Measurements from ENCODE around the gene LIFR.

LIFR gene

DNA sequence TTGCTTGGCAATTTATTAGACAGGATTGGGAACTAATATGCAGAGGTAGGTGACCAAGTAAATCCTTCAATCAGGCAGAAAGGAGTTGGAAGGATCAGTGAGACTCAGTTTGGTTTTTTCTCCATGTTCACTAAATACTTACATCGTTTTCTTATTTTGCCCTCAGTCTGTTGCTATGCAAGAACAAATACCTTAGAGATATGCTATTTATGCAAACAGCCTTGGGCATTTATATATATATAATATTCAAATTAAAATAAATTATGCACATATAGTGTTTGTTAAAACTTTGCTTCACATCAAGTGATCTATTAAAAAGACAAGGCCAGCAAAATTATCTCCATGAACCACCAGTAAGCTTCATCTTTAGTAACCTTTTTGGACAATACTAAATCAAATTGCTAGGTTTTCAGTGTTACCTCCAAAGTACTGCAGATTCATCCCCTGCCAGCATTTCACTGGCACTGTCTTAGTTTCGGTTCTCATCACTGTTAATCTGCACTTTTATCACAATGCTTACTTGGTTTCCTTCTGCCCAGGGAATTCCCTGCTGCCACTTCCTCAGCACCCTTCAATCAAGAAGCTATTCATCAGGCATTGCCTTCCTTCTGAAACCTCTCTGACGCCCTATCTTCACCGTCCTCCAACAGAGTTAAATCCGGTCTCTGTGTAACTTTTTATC lies 26.0 kb upstream of the LIFR start:
- no peak overlapping the region for H3K4me3 ChIP-seq (ENCODE audit: control insufficient read depth, low read depth, low read length)
- DNase-seq (ENCODE audit: low read depth), result no peak
- TF ChIP-seq, protein P1, sequence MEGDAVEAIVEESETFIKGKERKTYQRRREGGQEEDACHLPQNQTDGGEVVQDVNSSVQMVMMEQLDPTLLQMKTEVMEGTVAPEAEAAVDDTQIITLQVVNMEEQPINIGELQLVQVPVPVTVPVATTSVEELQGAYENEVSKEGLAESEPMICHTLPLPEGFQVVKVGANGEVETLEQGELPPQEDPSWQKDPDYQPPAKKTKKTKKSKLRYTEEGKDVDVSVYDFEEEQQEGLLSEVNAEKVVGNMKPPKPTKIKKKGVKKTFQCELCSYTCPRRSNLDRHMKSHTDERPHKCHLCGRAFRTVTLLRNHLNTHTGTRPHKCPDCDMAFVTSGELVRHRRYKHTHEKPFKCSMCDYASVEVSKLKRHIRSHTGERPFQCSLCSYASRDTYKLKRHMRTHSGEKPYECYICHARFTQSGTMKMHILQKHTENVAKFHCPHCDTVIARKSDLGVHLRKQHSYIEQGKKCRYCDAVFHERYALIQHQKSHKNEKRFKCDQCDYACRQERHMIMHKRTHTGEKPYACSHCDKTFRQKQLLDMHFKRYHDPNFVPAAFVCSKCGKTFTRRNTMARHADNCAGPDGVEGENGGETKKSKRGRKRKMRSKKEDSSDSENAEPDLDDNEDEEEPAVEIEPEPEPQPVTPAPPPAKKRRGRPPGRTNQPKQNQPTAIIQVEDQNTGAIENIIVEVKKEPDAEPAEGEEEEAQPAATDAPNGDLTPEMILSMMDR (conservative IDR thresholded peaks at IDR 0.05; ENCODE audit: control insufficient read depth, insufficient read depth, low read depth, low read length), result no peak

DNA sequence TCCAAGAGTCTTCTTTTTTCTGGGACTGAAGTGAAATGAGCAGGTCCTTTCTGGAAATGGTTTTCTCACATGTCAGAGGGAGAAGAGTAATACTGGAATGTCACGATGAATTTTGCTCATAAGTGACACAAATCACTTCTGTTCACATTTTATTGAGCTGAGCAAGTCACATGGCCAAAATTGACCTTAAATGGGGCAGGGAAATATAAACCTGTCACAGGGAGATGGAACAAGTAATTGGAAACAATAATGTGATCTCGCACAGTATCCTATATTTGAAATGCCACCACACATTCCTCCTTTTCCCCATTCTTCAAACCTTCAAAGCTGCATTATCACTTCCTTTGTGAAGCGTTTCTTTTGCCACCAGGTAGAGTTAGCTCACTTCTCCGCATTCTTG lies 25.2 kb upstream of the LIFR start:
- DNase-seq (ENCODE audit: low read depth), result no peak
- TF ChIP-seq, protein P1 (conservative IDR thresholded peaks at IDR 0.05; ENCODE audit: control insufficient read depth, insufficient read depth, low read depth, low read length), result no peak
- H3K4me3 ChIP-seq (ENCODE audit: control insufficient read depth, low read depth, low read length), result no peak overlapping the region

DNA sequence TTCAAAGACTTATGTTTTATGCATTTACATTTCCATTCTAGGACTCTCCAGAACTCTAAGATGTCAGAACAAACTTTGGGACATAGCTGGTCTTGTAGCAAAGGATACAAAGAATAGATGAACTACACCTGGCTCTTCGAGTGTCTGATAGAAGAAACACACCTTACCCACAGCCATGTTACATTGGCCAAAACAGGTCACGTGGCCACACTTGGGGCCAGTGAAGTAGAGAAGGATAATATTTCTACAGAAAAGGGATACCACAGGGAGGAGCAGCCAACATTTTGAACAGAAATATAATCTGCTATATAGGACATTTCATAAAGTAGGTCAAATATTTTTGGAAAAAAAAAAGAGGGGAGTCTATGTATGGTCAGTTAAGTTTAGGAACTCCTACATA lies 22.7 kb upstream of the LIFR start:
- no peak overlapping the region for H3K4me3 ChIP-seq (ENCODE audit: control insufficient read depth, low read depth, low read length)
- TF ChIP-seq, protein P1 (conservative IDR thresholded peaks at IDR 0.05; ENCODE audit: control insufficient read depth, insufficient read depth, low read depth, low read length), result no peak
- no peak for DNase-seq (ENCODE audit: low read depth)

DNA sequence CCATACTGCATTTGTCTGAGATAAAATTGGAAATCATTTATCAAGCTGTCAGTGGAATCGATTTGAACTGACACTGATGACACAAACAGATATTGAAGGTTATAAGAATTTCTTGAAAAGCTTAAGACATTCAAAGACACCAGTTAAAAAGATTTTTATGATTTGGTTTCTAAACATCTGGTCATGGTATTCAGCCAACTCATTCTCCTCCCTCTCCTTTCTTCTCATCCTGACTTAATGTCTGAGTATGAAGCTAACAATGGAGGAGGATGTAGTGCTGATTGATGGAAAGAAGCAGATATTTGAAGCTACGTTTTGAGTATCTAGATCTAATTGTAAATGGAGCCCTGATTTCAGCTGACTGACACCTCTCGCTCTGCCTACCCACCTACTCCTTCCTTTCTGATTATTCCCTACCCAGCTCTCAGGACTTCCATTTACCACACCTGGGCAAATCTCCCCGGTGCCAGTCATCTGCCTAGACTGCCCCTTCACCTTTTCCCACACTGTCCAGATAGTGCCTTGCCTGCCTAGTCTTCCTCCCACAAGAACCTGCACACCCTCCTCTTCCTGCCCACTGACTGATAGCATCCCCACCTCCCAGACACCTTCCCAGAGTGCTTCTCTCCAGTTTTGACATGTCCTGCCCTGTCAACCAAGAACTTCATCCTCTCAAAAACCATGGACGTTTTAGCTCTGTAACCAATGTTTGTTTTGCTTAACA lies 20.7 kb upstream of the LIFR start:
- TF ChIP-seq, protein P1 (conservative IDR thresholded peaks at IDR 0.05; ENCODE audit: control insufficient read depth, insufficient read depth, low read depth, low read length), result no peak

DNA sequence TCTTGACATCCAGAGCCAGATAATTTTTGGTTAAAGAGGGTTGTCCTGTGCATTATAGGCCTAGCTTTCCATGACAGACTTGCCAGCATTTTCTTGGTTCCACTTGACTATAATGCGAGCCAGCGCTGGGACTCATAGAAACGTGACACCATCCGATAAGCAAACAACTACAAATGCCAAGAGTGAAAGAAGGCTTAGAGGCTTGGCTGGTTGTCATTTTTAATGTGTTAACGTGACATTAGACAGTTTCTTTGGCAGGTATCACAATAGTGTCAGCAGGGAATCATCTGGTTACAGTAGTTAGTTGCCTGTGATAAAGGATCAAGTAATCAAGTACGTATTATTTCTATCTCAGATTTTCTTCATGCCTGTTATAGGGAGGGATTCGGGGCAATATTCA lies 20.0 kb upstream of the LIFR start:
- H3K4me3 ChIP-seq (ENCODE audit: control insufficient read depth, low read depth, low read length), result no peak overlapping the region
- no peak for DNase-seq (ENCODE audit: low read depth)
- TF ChIP-seq, protein P1 (conservative IDR thresholded peaks at IDR 0.05; ENCODE audit: control insufficient read depth, insufficient read depth, low read depth, low read length), result no peak

More for the DNA sequence above, 20.7 kb upstream of the LIFR start:
- no peak for DNase-seq (ENCODE audit: low read depth)
- no peak overlapping the region for H3K4me3 ChIP-seq (ENCODE audit: control insufficient read depth, low read depth, low read length)

DNA sequence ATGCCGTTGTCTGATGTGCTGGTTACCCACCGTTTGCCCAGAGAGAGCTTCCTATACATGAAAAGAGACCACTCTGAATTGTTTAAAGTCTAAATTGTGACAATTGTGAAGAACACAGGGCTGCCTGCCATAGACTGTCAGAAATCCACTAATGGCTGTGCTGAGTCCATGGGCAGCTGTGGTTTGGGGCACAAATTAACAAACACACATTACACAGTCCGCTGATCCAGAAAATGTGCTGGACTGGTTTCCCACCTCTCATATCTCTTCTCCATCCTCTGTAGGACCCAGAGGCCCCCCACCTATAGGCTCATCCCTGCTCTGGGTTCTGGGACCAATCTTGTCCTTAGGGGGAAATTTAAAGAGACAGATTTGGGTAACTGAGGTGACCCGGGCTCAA lies 19.0 kb upstream of the LIFR start:
- no peak for DNase-seq (ENCODE audit: low read depth)
- TF ChIP-seq, protein P1 (conservative IDR thresholded peaks at IDR 0.05; ENCODE audit: control insufficient read depth, insufficient read depth, low read depth, low read length), result no peak
- no peak overlapping the region for H3K4me3 ChIP-seq (ENCODE audit: control insufficient read depth, low read depth, low read length)
